ENCODE data around the gene DNAJA4. TPM values are rescaled to one million over a fixed set of nuclear protein-coding genes. Genes with fewer than 3 reads are reported as not detected.
A peak's percentile ranks its signal among the peaks of the same experiment; 100 is the strongest.

DNAJA4 gene
- 10 to 100 TPM; 30.2 to 49.9 TPM for total RNA-seq

DNA sequence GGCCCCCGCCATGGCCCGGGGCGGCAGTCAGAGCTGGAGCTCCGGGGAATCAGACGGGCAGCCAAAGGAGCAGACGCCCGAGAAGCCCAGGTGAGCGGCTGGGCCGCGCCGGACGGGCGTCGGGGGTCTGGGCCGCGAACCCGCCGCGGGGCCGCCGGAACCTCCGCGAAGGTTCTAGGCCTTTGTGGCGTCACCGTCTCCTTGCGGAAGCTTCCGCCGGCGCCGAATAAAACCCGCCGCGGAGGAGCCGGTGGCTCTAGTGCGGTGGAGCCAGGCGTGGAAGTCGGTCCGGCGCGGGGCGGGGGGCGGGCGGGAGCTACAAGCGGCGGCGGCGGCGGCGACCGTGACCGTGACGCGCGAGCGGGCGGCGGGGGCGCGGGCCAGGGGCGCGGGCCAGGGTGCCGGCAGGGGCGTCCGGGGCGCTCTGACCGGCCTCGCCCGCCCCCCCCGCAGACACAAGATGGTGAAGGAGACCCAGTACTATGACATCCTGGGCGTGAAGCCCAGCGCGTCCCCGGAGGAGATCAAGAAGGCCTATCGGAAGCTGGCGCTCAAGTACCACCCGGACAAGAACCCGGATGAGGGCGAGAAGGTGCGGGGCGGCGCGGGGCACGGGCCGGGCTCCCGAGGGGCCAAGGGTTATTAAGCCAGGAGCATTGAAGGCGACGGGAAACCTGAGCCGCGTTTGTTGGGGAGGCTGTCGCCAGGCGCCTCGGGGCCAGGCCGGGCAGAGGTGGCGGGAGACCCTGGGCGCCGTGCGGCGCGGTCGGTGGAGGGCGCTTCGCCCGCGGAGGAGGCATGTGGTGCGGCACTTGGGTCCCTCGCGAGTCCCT lies at the start of gene DNAJA4:
DNAJA4 (plus strand) TSS at position 259 of the 833 bp plus-strand sequence; CDS start at position 461, 202 bp downstream.
- peak; percentile 73 for ATAC-seq (replicated peaks)
- Mint-ChIP-seq H3K27me3 (no peaks in the 10 kb centered on the region), H3K4me3 (peak within 1 kb of the TSS; percentile 89), H3K36me3 (ENCODE audit: low read depth) (peaks cover 18% of the 10 kb centered on the region), H3K27ac (peak within 1 kb of the TSS; percentile 79), H3K9me3 (no peaks in the 10 kb centered on the region), H3K4me1 (peaks cover 15% of the 10 kb centered on the region)

DNA sequence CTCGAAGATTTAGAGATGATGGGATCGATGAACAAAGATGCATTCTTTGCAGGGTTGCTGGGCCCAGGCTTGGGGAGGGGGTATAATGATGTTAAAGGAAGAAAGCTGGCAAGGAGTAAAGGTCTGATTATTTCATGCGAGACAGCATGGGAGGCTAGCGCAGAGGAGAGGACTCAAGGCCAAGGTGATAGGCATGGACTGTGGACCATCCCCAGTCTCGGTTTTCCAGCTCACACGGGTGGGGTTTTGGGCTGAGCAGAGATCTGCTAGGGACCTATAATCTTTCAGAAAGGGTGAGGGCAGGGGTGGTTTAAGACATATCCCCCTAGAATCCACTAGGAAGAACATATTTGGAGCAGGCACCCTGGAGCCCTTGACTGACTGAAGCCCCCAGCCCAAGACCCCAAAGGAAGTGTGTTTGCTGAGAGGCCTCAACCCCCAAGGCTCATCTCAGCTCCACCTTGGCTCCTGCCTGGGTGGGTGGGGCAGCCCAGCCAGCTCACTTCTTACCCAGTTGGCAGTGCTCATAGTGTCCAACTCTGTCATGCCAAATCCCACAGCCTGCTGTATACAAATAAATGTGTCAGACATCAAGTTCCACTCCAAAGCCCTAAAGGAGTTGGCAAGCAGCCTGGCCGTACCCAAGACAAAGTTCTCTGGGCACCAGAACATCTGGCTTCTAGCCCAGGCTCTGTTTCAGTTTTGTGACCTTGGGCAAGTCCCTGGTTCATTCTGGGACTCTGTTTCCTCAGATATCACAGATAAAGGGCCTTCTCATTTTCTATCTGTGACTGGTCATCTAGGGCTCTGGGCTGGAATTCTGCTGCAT lies 47.9 kb upstream of the DNAJA4 start:
- no peak for ATAC-seq (replicated peaks)
- peaks cover 5% of the 10 kb centered on the region for H3K27me3 Mint-ChIP-seq

GRCh38 chr15:78220713-78221112 lies 43.6 kb upstream of the DNAJA4 start:
- H3K9me3 Mint-ChIP-seq, result no peaks in the 10 kb centered on the region
- no peak for ATAC-seq (replicated peaks)
- no peaks in the 10 kb centered on the region for H3K36me3 Mint-ChIP-seq (ENCODE audit: low read depth)
- no peaks in the 10 kb centered on the region for H3K4me1 Mint-ChIP-seq
- H3K27me3 Mint-ChIP-seq, result no peaks in the 10 kb centered on the region
- H3K4me3 Mint-ChIP-seq, result no peak overlapping the region
- H3K27ac Mint-ChIP-seq, result no peak overlapping the region

More for the DNA sequence above, 47.9 kb upstream of the DNAJA4 start:
- H3K4me3 Mint-ChIP-seq, result no peak overlapping the region
- H3K9me3 Mint-ChIP-seq, result no peaks in the 10 kb centered on the region
- H3K27ac Mint-ChIP-seq, result no peak overlapping the region
- H3K4me1 Mint-ChIP-seq, result no peaks in the 10 kb centered on the region
- no peaks in the 10 kb centered on the region for H3K36me3 Mint-ChIP-seq (ENCODE audit: low read depth)

- Mint-ChIP-seq H3K4me3 (no peak overlapping the region), H3K27ac (no peak overlapping the region), H3K9me3 (no peaks in the 10 kb centered on the region)
Observed at GRCh38 chr15:78222745-78223395, 41.5 kb upstream of the DNAJA4 start.

GRCh38 chr15:78223396-78224022 lies 40.9 kb upstream of the DNAJA4 start:
- no peaks in the 10 kb centered on the region for H3K9me3 Mint-ChIP-seq
- no peaks in the 10 kb centered on the region for H3K36me3 Mint-ChIP-seq (ENCODE audit: low read depth)
- H3K4me1 Mint-ChIP-seq, result peaks cover 4% of the 10 kb centered on the region
- no peak for ATAC-seq (replicated peaks)
- H3K27me3 Mint-ChIP-seq, result no peaks in the 10 kb centered on the region
- H3K27ac Mint-ChIP-seq, result no peak overlapping the region
- no peak overlapping the region for H3K4me3 Mint-ChIP-seq

More at GRCh38 chr15:78222745-78223395, 41.5 kb upstream of the DNAJA4 start:
- Mint-ChIP-seq H3K36me3 (ENCODE audit: low read depth) (no peaks in the 10 kb centered on the region), H3K4me1 (peaks cover 4% of the 10 kb centered on the region), H3K27me3 (no peaks in the 10 kb centered on the region)
- no peak for ATAC-seq (replicated peaks)

- no peaks in the 10 kb centered on the region for H3K27me3 Mint-ChIP-seq
- H3K4me3 Mint-ChIP-seq, result no peak overlapping the region
- no peaks in the 10 kb centered on the region for H3K9me3 Mint-ChIP-seq
- no peak overlapping the region for H3K27ac Mint-ChIP-seq
- ATAC-seq (replicated peaks), result peak; percentile 33
- no peaks in the 10 kb centered on the region for H3K36me3 Mint-ChIP-seq (ENCODE audit: low read depth)
- H3K4me1 Mint-ChIP-seq, result peaks cover 4% of the 10 kb centered on the region
Observed at GRCh38 chr15:78224023-78224411, 40.3 kb upstream of the DNAJA4 start.

- H3K4me3 Mint-ChIP-seq, result no peak overlapping the region
- peak overlapping the region; percentile 67 for H3K27ac Mint-ChIP-seq
- peaks cover 4% of the 10 kb centered on the region for H3K27me3 Mint-ChIP-seq
- ATAC-seq (replicated peaks), result peak; percentile 96
- no peaks in the 10 kb centered on the region for H3K36me3 Mint-ChIP-seq (ENCODE audit: low read depth)
- peaks cover 4% of the 10 kb centered on the region for H3K4me1 Mint-ChIP-seq
- H3K9me3 Mint-ChIP-seq, result no peaks in the 10 kb centered on the region
Observed at GRCh38 chr15:78225783-78226541, 38.4 kb upstream of the DNAJA4 start.

GRCh38 chr15:78228356-78228996 lies 35.9 kb upstream of the DNAJA4 start:
- Mint-ChIP-seq H3K4me3 (no peak overlapping the region), H3K27me3 (peaks cover 6% of the 10 kb centered on the region), H3K27ac (no peak overlapping the region), H3K4me1 (peaks cover 4% of the 10 kb centered on the region), H3K36me3 (ENCODE audit: low read depth) (no peaks in the 10 kb centered on the region), H3K9me3 (no peaks in the 10 kb centered on the region)
- ATAC-seq (replicated peaks), result no peak

GRCh38 chr15:78229431-78230406 lies 34.6 kb upstream of the DNAJA4 start:
- peaks cover 10% of the 10 kb centered on the region for H3K27me3 Mint-ChIP-seq
- ATAC-seq (replicated peaks), result no peak
- no peaks in the 10 kb centered on the region for H3K36me3 Mint-ChIP-seq (ENCODE audit: low read depth)
- no peak overlapping the region for H3K4me3 Mint-ChIP-seq
- H3K9me3 Mint-ChIP-seq, result no peaks in the 10 kb centered on the region
- peaks cover 4% of the 10 kb centered on the region for H3K4me1 Mint-ChIP-seq
- H3K27ac Mint-ChIP-seq, result no peak overlapping the region

DNA sequence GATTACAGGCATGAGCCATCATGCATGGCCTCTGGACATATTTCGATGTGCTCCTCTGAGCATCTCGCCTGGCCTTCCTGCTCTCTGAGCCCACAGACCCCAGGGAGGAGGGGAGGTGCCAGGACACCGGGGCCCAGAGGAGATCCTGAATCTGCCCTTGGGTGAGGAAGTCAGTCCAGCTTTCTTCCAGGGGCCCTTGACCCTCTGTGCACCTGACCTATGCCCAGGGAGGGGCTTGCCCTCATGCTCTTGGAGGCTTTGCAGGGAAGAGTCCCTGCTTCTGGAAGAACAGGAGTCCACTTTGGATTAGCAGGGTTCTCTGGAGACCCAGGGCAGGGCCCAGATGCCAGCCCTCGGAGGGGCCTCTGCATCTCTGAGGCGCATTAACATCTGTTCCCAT lies 31.4 kb upstream of the DNAJA4 start:
- no peaks in the 10 kb centered on the region for H3K4me1 Mint-ChIP-seq
- ATAC-seq (replicated peaks), result no peak
- H3K27ac Mint-ChIP-seq, result no peak overlapping the region
- H3K4me3 Mint-ChIP-seq, result no peak overlapping the region
- H3K36me3 Mint-ChIP-seq (ENCODE audit: low read depth), result no peaks in the 10 kb centered on the region
- H3K27me3 Mint-ChIP-seq, result peaks cover 15% of the 10 kb centered on the region
- no peaks in the 10 kb centered on the region for H3K9me3 Mint-ChIP-seq

GRCh38 chr15:78233496-78233895 lies 30.9 kb upstream of the DNAJA4 start:
- H3K27me3 Mint-ChIP-seq, result peaks cover 15% of the 10 kb centered on the region
- H3K9me3 Mint-ChIP-seq, result no peaks in the 10 kb centered on the region
- H3K4me3 Mint-ChIP-seq, result no peak overlapping the region
- no peaks in the 10 kb centered on the region for H3K4me1 Mint-ChIP-seq
- ATAC-seq (replicated peaks), result no peak
- H3K36me3 Mint-ChIP-seq (ENCODE audit: low read depth), result no peaks in the 10 kb centered on the region
- H3K27ac Mint-ChIP-seq, result no peak overlapping the region

- Mint-ChIP-seq H3K27me3 (peaks cover 15% of the 10 kb centered on the region), H3K4me3 (no peak within 1 kb of the TSS), H3K27ac (peak within 1 kb of the TSS; percentile 73), H3K9me3 (no peaks in the 10 kb centered on the region), H3K4me1 (no peaks in the 10 kb centered on the region), H3K36me3 (ENCODE audit: low read depth) (no peaks in the 10 kb centered on the region)
- ATAC-seq (replicated peaks), result no peak
Observed at GRCh38 chr15:78234515-78235040, 29.8 kb upstream of the DNAJA4 start, which contains the start of gene ACSBG1. TSS of gene ACSBG1 (minus strand) at chr15:78234565. CDS start at chr15:78234501, 64 bp downstream.

Data from activated T-helper 17 cell treated with anti-CD3 and anti-CD28 coated beads, Interleukin-2, amount 50 U/mL, for 72 hours (primary cell).